Loucy (cell line): ENCODE data around the gene AKAP13.

Experiments used
- H2AFZ ChIP-seq: fragments of 200-600 bp; sonication (generic); 2 replicates; pipeline ENCODE4 v1.6.0; 2016; ENCODE audit warnings: antibody characterized with exemption, mild to moderate bottlenecking, low read length, moderate library complexity
- H3F3A ChIP-seq: fragments of 200-600 bp; 2 replicates; pipeline ENCODE4 v1.6.0; 2016; ENCODE audit warnings: antibody characterized with exemption, low read depth, mild to moderate bottlenecking
- H3K27me3 ChIP-seq: fragments of 200-600 bp; sonication (generic); 2 replicates; pipeline ENCODE4 v1.6.1; 2014; ENCODE audit warnings: low read length, mild to moderate bottlenecking; ENCODE audit not compliant: insufficient read depth, poor library complexity, severe bottlenecking
- H3K36me3 ChIP-seq: fragments of 200-600 bp; sonication (generic); 2 replicates; pipeline ENCODE4 v1.6.1; 2016; ENCODE audit warnings: low read length; ENCODE audit not compliant: insufficient read depth
- H3K4me1 ChIP-seq: fragments of 200-600 bp; sonication (generic); 2 replicates; pipeline ENCODE4 v1.5.1; 2014; ENCODE audit warnings: low read length, mild to moderate bottlenecking; ENCODE audit not compliant: insufficient read depth, poor library complexity, severe bottlenecking
- H3K4me2 ChIP-seq: fragments of 200-600 bp; sonication (generic); 2 replicates; pipeline ENCODE4 v1.6.0; 2014; ENCODE audit warnings: antibody characterized with exemption, low read length, low read depth, mild to moderate bottlenecking; ENCODE audit not compliant: poor library complexity, severe bottlenecking
- H3K4me3 ChIP-seq: fragments of 200-600 bp; sonication (generic); 2 replicates; pipeline ENCODE4 v1.5.1; 2014; ENCODE audit warnings: low read length, mild to moderate bottlenecking, mixed read lengths; ENCODE audit not compliant: poor library complexity, severe bottlenecking
- H3K79me2 ChIP-seq: fragments of 200-600 bp; sonication (generic); 2 replicates; pipeline ENCODE4 v1.6.1; 2014; ENCODE audit warnings: low read length; ENCODE audit not compliant: insufficient read depth
- H3K9ac ChIP-seq: fragments of 200-600 bp; sonication (generic); 2 replicates; pipeline ENCODE4 v1.6.0; 2014; ENCODE audit warnings: mild to moderate bottlenecking, low read depth, low read length, moderate library complexity; ENCODE audit not compliant: poor library complexity, severe bottlenecking
- H3K9me2 ChIP-seq: fragments of 200-600 bp; sonication (generic); replicated peaks from 2 replicates; pipeline ENCODE4 v1.6.1; 2016; ENCODE audit warnings: low read depth, low read length, mixed read lengths
- H3K9me3 ChIP-seq: fragments of 200-600 bp; sonication (generic); 2 replicates; pipeline ENCODE4 v1.6.1; 2014; ENCODE audit warnings: mild to moderate bottlenecking, antibody characterized with exemption, low read length, low read depth; ENCODE audit not compliant: insufficient read depth
- H4K20me1 ChIP-seq: fragments of 200-600 bp; sonication (generic); 2 replicates; pipeline ENCODE4 v1.6.0; 2014; ENCODE audit warnings: antibody characterized with exemption, low read length, mild to moderate bottlenecking; ENCODE audit not compliant: insufficient read depth, poor library complexity, severe bottlenecking
- CTCF ChIP-seq: fragments of 200-600 bp; sonication (generic); conservative IDR thresholded peaks from 2 replicates; pipeline ENCODE4 v1.5.1; 2014; ENCODE audit warnings: mild to moderate bottlenecking, antibody characterized with exemption, low read length
- EZH2phosphoT487 ChIP-seq: fragments of 200-600 bp; IDR thresholded peaks from 2 replicates; pipeline ENCODE4 v1.6.1; 2018; ENCODE audit warnings: antibody characterized with exemption, mild to moderate bottlenecking, moderate library complexity, borderline replicate concordance

The AKAP13 gene

GRCh38 chr15:85671156-85671555 lies 290.8 kb downstream of the AKAP13 start:
- Histone ChIP-seq H4K20me1 (no peaks in the 10 kb centered on the region), H3K36me3 (peaks cover 53% of the 10 kb centered on the region; the same call in 1 of the 2 replicates), H3K4me1 (peaks cover 14% of the 10 kb centered on the region), H3K4me3 (no peak overlapping the region), H3F3A (no peaks in the 10 kb centered on the region), H3K9me3 (no peaks in the 10 kb centered on the region), H2AFZ (no peak overlapping the region), H3K27me3 (no peaks in the 10 kb centered on the region), H3K4me2 (no peak overlapping the region), H3K79me2 (no peaks in the 10 kb centered on the region), H3K9ac (no peak overlapping the region), H3K9me2 (no peaks in the 10 kb centered on the region)
- TF ChIP-seq EZH2phosphoT487 (no peak), CTCF (no peak)

DNA sequence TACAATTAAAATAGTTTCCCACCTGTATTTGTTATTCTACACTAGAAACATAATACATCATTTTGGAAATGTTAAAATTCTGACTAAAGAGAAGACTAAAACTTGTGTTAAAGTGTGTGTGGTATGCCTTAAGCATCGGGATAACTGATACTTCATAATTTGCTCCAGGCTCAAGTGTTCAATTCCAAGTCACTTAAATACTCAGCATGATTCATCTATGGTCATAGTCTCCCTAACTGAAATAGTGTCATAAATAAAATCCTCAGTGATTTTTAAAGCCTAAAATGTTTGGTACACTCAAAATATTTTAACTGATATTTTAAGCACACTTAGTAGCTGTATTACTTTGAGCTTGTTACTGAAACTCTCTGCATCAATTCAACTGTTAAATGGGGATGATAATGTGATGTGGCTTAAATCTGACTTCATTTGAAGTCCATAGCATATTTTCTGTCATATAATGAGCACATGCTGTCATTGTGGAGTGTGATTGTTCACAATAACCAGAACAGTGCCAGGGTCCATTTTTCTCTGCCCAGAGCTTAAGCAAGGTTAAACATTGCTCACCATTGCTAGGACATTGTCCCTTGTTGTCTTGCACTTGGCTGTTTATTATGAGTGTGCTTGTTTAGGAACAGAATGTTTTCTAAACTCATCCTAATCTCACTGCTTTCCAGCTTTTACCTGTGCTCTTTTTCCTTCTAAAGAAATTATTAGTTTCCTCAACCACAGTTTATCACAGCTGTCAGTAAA lies 292.1 kb downstream of the AKAP13 start:
- Histone ChIP-seq H3K4me3 (no peak overlapping the region), H3K9ac (no peak overlapping the region), H3F3A (no peaks in the 10 kb centered on the region), H2AFZ (no peak overlapping the region), H3K4me1 (peaks cover 8% of the 10 kb centered on the region), H3K27me3 (no peaks in the 10 kb centered on the region), H3K9me2 (no peaks in the 10 kb centered on the region), H3K4me2 (no peak overlapping the region), H3K9me3 (no peaks in the 10 kb centered on the region), H4K20me1 (no peaks in the 10 kb centered on the region), H3K36me3 (peaks cover 62% of the 10 kb centered on the region; the same call in 1 of the 2 replicates), H3K79me2 (no peaks in the 10 kb centered on the region)
- TF ChIP-seq CTCF (no peak), EZH2phosphoT487 (no peak)

DNA sequence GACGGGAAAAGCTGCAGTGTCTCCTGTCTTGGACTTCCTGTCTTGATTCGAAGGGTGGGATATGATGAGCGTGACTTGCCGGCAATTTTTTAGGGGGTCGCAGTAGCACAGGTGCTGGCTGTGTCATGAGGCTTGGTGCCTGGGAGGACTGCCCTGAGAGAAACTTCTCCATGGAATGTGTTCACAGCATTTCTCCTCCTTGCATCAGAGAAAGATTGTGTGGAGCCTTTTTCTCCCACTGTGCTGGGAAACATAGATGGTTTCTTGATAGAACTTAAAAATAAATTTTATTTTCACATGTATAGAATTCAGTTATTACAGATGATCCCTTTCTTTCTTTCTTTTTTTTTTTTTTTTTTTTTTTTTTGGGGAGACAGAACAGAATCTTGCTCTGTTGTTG lies 292.9 kb downstream of the AKAP13 start:
- no peak for TF ChIP-seq EZH2phosphoT487
- TF ChIP-seq CTCF, result no peak
- no peak overlapping the region for H3K4me2 ChIP-seq
- no peak overlapping the region for H3K4me3 ChIP-seq
- H3K4me1 ChIP-seq, result peaks cover under 1% of the 10 kb centered on the region
- no peaks in the 10 kb centered on the region for H4K20me1 ChIP-seq
- no peak overlapping the region for H3K9ac ChIP-seq
- no peaks in the 10 kb centered on the region for H3K27me3 ChIP-seq
- H3K36me3 ChIP-seq, result peaks cover 65% of the 10 kb centered on the region; the same call in 1 of the 2 replicates
- H3K9me2 ChIP-seq, result no peaks in the 10 kb centered on the region
- no peaks in the 10 kb centered on the region for H3K9me3 ChIP-seq
- H3K79me2 ChIP-seq, result no peaks in the 10 kb centered on the region
- H2AFZ ChIP-seq, result no peak overlapping the region
- no peaks in the 10 kb centered on the region for H3F3A ChIP-seq
